Trophoblast cell (in vitro differentiated cells and primary cell): ENCODE results near the gene VENTX.

Source experiments
- DNase-seq, 2 donors: peaks; one replicate each; pipeline ENCODE4 v3.0.0-alpha.2; 2016
- H2AFZ ChIP-seq: 2 replicates; pipeline ENCODE4 v1.6.1; 2013; ENCODE audit warnings: low read length, moderate library complexity, mild to moderate bottlenecking; ENCODE audit not compliant: insufficient read depth, poor library complexity
- H2AK5ac ChIP-seq: 2 replicates; pipeline ENCODE4 v1.6.1; 2013; ENCODE audit warnings: mild to moderate bottlenecking, low read length
- H2BK120ac ChIP-seq: 2 replicates; pipeline ENCODE4 v1.6.1; 2013; ENCODE audit warnings: low read length, mild to moderate bottlenecking, moderate library complexity; ENCODE audit not compliant: insufficient read depth, poor library complexity
- H2BK12ac ChIP-seq: 2 replicates; pipeline ENCODE4 v1.6.1; 2013; ENCODE audit warnings: mild to moderate bottlenecking, low read length, moderate library complexity
- H2BK5ac ChIP-seq: 2 replicates; pipeline ENCODE4 v1.6.1; 2013; ENCODE audit warnings: low read length, low read depth, moderate library complexity, mild to moderate bottlenecking; ENCODE audit not compliant: poor library complexity
- H3K14ac ChIP-seq: 2 replicates; pipeline ENCODE4 v1.6.1; 2013; ENCODE audit warnings: mild to moderate bottlenecking, low read length
- H3K18ac ChIP-seq: 2 replicates; pipeline ENCODE4 v1.6.1; 2013; ENCODE audit warnings: mild to moderate bottlenecking, low read length
- H3K23ac ChIP-seq: 2 replicates; pipeline ENCODE4 v1.6.1; 2013; ENCODE audit warnings: low read length
- H3K27ac ChIP-seq: 2 replicates; pipeline ENCODE4 v1.5.1; 2013; ENCODE audit warnings: low read depth, mild to moderate bottlenecking, inconsistent platforms, low read length, moderate library complexity
- H3K27me3 ChIP-seq: 2 replicates; pipeline ENCODE4 v1.6.1; 2013; ENCODE audit warnings: inconsistent platforms, mild to moderate bottlenecking, low read length, moderate library complexity; ENCODE audit not compliant: insufficient read depth
- H3K36me3 ChIP-seq, 2 experiments: 1 replicate in 1 of 2; 2 replicates in 1 of 2; pipeline ENCODE4 v1.6.1; 2013; ENCODE audit warnings: low read length in 2 of 2, mild to moderate bottlenecking in 2 of 2, moderate library complexity in 1 of 2; ENCODE audit not compliant: insufficient read depth in 2 of 2, control insufficient read depth in 1 of 2
- H3K4ac ChIP-seq: 2 replicates; pipeline ENCODE4 v1.6.1; 2013; ENCODE audit warnings: low read depth, mild to moderate bottlenecking, low read length, moderate library complexity
- H3K4me1 ChIP-seq, 2 experiments: 1 replicate in 1 of 2; 2 replicates in 1 of 2; pipeline ENCODE4 v1.6.1; 2013; ENCODE audit warnings: low read length in 2 of 2, mild to moderate bottlenecking in 2 of 2, moderate library complexity in 1 of 2; ENCODE audit not compliant: insufficient read depth in 2 of 2, control insufficient read depth in 1 of 2
- H3K4me2 ChIP-seq: 2 replicates; pipeline ENCODE4 v1.6.1; 2013; ENCODE audit warnings: inconsistent platforms, mild to moderate bottlenecking, low read length, moderate library complexity
- H3K4me3 ChIP-seq: 2 replicates; pipeline ENCODE4 v1.5.1; 2013; ENCODE audit warnings: mild to moderate bottlenecking, low read depth, low read length, inconsistent platforms
- H3K79me1 ChIP-seq: one replicate; pipeline ENCODE4 v1.6.1; 2013; ENCODE audit warnings: low read length
- H3K79me2 ChIP-seq: 2 replicates; pipeline ENCODE4 v1.6.1; 2013; ENCODE audit warnings: low read length, mild to moderate bottlenecking; ENCODE audit not compliant: control insufficient read depth, insufficient read depth, poor library complexity
- H3K9ac ChIP-seq: 2 replicates; pipeline ENCODE4 v1.6.1; 2013; ENCODE audit warnings: mild to moderate bottlenecking, low read length
- H3K9me3 ChIP-seq: 2 replicates; pipeline ENCODE4 v1.6.1; 2013; ENCODE audit warnings: low read depth, mild to moderate bottlenecking, control low read depth, inconsistent platforms, low read length; ENCODE audit not compliant: insufficient read depth
- H4K12ac ChIP-seq: 2 replicates; pipeline ENCODE4 v1.6.1; 2013; ENCODE audit warnings: low read depth, mild to moderate bottlenecking, low read length, moderate library complexity
- H4K8ac ChIP-seq: 2 replicates; pipeline ENCODE4 v1.6.1; 2013; ENCODE audit warnings: low read depth, mild to moderate bottlenecking, low read length, moderate library complexity
- H4K91ac ChIP-seq: one replicate; pipeline ENCODE4 v1.6.1; 2013; ENCODE audit warnings: low read depth, mild to moderate bottlenecking, low read length, moderate library complexity
- WGBS: extraction: QIAGEN DNeasy Blood & Tissue Kit; methylation state at CpG from one replicate; pipeline ENCODE4 v1.1.7; 2013; ENCODE audit warnings: missing lambda C conversion rate; ENCODE audit not compliant: insufficient read length, insufficient coverage; ENCODE audit errors: extremely low coverage; 5-methylcytosine and 5-hydroxymethylcytosine counted together

The VENTX gene

DNA sequence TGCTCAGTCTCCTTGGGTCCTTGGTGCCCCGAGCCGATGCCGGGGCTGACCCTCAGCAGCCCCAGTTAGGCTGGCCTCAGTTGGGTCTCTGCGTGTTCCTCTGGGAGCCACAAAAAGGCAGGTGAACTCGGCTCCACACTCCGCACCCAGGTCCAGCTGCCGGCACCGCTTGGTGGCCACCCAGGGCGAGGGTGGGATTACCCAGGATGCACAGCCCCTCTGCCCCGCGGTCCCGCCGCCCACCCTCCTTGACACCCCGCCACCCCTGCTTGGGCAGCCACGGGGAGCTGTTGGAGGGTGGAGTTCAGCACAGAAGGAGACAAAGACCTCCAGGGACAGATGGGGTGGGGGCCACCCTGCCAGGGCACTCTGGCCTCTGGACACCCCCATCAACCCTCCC, 17.7 kb downstream of the VENTX start:
- Histone ChIP-seq H2BK12ac (no peak overlapping the region), H3K4ac (no peak overlapping the region), H3K79me2 (no peaks in the 10 kb centered on the region), H4K91ac (no peak overlapping the region), H3K4me1 (peaks cover 0 to 2% of the 10 kb centered on the region in 2 experiments), H3K79me1 (no peaks in the 10 kb centered on the region), H3K27ac (no peak overlapping the region), H3K4me2 (no peak overlapping the region), H4K12ac (no peak overlapping the region), H2BK120ac (no peak overlapping the region), H4K8ac (no peak overlapping the region), H3K36me3 (no peaks in the 10 kb centered on the region), H3K27me3 (no peaks in the 10 kb centered on the region), H2AFZ (no peak overlapping the region), H3K9me3 (no peaks in the 10 kb centered on the region), H3K4me3 (no peak overlapping the region), H3K18ac (no peak overlapping the region), H3K14ac (no peak overlapping the region), H2BK5ac (no peak overlapping the region), H3K9ac (no peak overlapping the region), H3K23ac (no peak overlapping the region), H2AK5ac (no peak overlapping the region)
- no peak for DNase-seq
- WGBS = no CpG with 5 or more reads among the region's 15 CpGs

DNA sequence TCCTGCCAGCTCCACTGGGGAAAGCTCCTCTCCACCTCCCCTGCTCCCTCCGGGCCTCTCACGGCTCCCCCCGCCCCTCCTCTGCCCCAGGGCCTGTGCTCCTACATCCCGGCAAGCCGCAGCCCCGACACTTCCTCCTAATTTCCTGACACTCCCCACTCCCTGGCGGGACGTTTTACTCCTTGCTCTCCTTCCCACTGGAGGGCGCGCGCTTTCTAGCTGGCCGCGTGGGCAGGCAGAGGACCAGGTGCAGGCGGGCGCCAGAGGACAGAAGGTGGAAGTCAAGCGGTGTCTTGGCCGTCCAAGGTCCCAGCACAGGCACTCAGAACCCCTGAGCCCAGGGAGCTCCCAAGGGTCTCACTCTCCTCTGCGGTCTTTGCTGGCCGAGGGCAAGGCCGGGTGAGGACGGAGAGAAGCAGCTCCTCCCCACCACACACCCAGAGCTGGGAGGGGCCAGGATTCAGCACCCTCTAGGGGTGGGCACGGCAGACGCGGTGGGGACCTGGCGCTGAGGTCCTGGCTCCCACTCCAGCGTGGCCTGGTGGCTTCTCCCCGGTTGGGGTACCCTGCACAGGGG, 19.9 kb downstream of the VENTX start:
- H3K9me3 ChIP-seq = peaks cover 2% of the 10 kb centered on the region
- no peak overlapping the region for H3K27ac ChIP-seq
- no peak overlapping the region for H2AFZ ChIP-seq
- peak; percentile 13 to 52 for DNase-seq
- H3K79me1 ChIP-seq = peaks cover 4% of the 10 kb centered on the region
- H3K27me3 ChIP-seq = no peaks in the 10 kb centered on the region
- no peak overlapping the region for H3K14ac ChIP-seq
- no peak overlapping the region for H4K91ac ChIP-seq
- no peak overlapping the region for H2AK5ac ChIP-seq
- H2BK120ac ChIP-seq = no peak overlapping the region
- peak overlapping the region; percentile 16 for H3K4me2 ChIP-seq
- no peak overlapping the region for H2BK12ac ChIP-seq
- H4K8ac ChIP-seq = no peak overlapping the region
- H3K4me3 ChIP-seq = no peak overlapping the region
- H3K79me2 ChIP-seq = peaks cover 2% of the 10 kb centered on the region
- H3K9ac ChIP-seq = no peak overlapping the region
- H3K36me3 ChIP-seq = no peaks in the 10 kb centered on the region
- no peak overlapping the region for H2BK5ac ChIP-seq
- H3K4ac ChIP-seq = no peak overlapping the region
- H3K23ac ChIP-seq = no peak overlapping the region
- H3K18ac ChIP-seq = no peak overlapping the region
- peaks cover 4 to 6% of the 10 kb centered on the region in 2 experiments for H3K4me1 ChIP-seq
- H4K12ac ChIP-seq = no peak overlapping the region
- no CpG with 5 or more reads among the region's 27 CpGs for WGBS

DNA sequence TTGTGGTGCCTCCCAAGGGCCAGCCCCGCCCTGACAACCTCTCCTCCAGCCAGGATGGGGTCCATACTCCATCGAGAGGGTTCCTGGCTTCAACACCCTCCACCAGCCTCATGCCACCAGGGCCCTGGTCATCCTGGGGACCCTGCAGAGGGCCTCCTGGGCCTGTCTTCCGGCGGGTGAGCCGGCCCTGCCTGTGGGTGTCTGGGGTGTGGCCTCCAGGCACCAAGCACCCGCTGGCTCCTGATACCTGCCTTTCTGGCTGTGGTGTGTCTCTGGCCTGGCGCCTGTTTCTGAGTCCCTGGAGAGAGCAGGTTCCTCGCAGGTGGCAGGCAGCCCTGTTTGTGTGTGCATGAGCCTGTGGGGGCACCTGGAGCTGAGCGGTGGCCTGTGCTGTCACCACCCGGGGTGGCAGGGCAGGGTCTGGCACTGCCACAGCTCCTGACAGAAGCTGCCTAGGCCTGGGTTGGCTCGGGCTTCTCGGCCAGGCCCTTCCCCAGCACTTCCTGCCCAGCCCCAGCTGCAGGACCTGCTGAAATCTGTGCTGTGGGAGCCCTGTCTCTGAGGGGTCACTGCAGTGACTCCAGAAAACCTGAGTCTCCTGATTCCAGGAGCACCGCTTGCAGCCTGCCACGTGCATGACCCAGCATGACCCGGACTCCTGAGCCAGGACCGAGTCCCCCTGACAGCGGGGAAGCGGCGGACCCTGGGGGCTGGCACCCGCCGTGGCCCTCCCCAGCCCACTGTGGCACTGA, 20.6 kb downstream of the VENTX start:
- Histone ChIP-seq H3K18ac (no peak overlapping the region), H3K79me2 (peaks cover 2% of the 10 kb centered on the region), H2AK5ac (no peak overlapping the region), H3K27me3 (no peaks in the 10 kb centered on the region), H3K36me3 (no peaks in the 10 kb centered on the region), H3K4me3 (no peak overlapping the region), H3K4me1 (peaks cover 4 to 6% of the 10 kb centered on the region in 2 experiments), H3K9me3 (peaks cover 2% of the 10 kb centered on the region), H3K4me2 (no peak overlapping the region), H4K8ac (no peak overlapping the region), H3K79me1 (peaks cover 4% of the 10 kb centered on the region), H3K14ac (no peak overlapping the region), H3K9ac (no peak overlapping the region), H3K4ac (no peak overlapping the region), H2AFZ (no peak overlapping the region), H3K27ac (no peak overlapping the region), H2BK12ac (no peak overlapping the region), H4K12ac (no peak overlapping the region), H2BK120ac (no peak overlapping the region), H4K91ac (no peak overlapping the region), H3K23ac (no peak overlapping the region), H2BK5ac (no peak overlapping the region)
- no peak for DNase-seq
- WGBS = no CpG with 5 or more reads among the region's 21 CpGs

DNA sequence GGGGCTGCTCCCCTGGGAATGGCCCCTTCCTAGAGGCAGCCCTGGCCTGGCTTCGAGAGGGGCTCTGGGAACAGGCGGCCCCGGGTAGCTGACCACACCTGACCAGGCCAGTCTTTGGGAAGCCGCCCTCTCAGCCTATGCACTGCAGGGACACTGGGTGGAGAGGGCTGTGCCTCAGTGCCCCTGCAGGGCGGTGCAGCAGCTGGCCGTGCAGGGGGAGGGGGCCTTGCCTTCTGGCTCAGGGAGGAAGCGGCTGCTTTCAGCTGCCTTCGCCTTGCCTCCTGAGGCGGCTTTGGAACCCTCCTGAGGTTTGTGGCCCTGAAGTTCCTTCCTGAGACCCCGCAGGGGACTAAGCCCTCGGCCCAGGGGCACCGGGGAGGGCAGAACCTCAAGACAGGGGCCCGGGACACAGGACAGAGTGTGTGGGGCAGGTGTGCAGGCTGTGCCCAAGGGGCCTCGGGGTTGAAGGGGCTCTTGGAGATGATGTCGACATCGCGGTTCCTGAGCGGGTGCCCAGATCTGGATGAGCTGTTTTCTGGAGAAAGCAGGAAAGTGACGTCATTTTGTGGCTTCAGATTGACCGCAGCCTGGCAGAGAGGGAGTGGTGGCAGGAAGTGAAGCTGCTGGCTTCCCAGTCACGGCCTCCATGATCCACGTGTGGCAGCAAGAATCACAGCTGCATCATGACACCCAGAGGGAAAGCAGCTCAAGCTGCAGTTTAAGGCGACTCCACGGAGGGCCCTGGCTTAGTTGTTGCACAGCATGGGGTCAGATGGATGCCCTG, 21.4 kb downstream of the VENTX start:
- no peak overlapping the region for H3K9ac ChIP-seq
- WGBS = no CpG with 5 or more reads among the region's 24 CpGs
- H3K4me2 ChIP-seq = no peak overlapping the region

More for the DNA sequence above, 21.4 kb downstream of the VENTX start:
- Histone ChIP-seq H3K14ac (no peak overlapping the region), H2BK5ac (no peak overlapping the region), H2BK120ac (no peak overlapping the region), H3K4me1 (peaks cover 4 to 6% of the 10 kb centered on the region in 2 experiments), H3K4ac (no peak overlapping the region), H3K4me3 (no peak overlapping the region), H3K18ac (no peak overlapping the region), H2AK5ac (no peak overlapping the region), H3K27me3 (no peaks in the 10 kb centered on the region), H3K79me2 (peaks cover 2% of the 10 kb centered on the region), H4K91ac (no peak overlapping the region), H3K27ac (no peak overlapping the region), H3K36me3 (no peaks in the 10 kb centered on the region), H3K79me1 (peaks cover 4% of the 10 kb centered on the region), H4K12ac (no peak overlapping the region), H2AFZ (no peak overlapping the region), H2BK12ac (no peak overlapping the region), H4K8ac (no peak overlapping the region), H3K23ac (no peak overlapping the region), H3K9me3 (peaks cover 2% of the 10 kb centered on the region)
- peak; percentile 55 to 62 for DNase-seq
